ENCODE measurements around the gene PRDM12.

PRDM12 gene

GRCh38 chr9:130631331-130632080 lies 32.9 kb upstream of the PRDM12 start:
- H3K4me3 ChIP-seq (ENCODE audit: low read depth, low read length): no peak overlapping the region
- H3K36me3 ChIP-seq (replicated peaks): peaks cover 65% of the 10 kb centered on the region
- H3K27ac ChIP-seq: no peak overlapping the region
- no peak for TF ChIP-seq CTCF (IDR thresholded peaks at IDR 0.05; ENCODE audit: low read depth, low read length, missing control alignments)
- in situ Hi-C loops (cut with HindIII; ENCODE audit: low pct_ligation_motif_present, low sequenced_read_pairs): no loop called here
- DNase-seq: no peak
- H3K27me3 ChIP-seq (replicated peaks): no peaks in the 10 kb centered on the region

GRCh38 chr9:130632081-130632710 lies 32.2 kb upstream of the PRDM12 start:
- in situ Hi-C loops (cut with HindIII; ENCODE audit: low pct_ligation_motif_present, low sequenced_read_pairs): no loop called here
- no peak for TF ChIP-seq CTCF (IDR thresholded peaks at IDR 0.05; ENCODE audit: low read depth, low read length, missing control alignments)
- DNase-seq: no peak
- Histone ChIP-seq H3K36me3 (replicated peaks) (peaks cover 63% of the 10 kb centered on the region), H3K27ac (no peak overlapping the region), H3K27me3 (replicated peaks) (no peaks in the 10 kb centered on the region), H3K4me3 (ENCODE audit: low read depth, low read length) (no peak overlapping the region)

- Histone ChIP-seq H3K27ac (no peak overlapping the region), H3K27me3 (replicated peaks) (no peaks in the 10 kb centered on the region), H3K4me3 (ENCODE audit: low read depth, low read length) (no peak overlapping the region), H3K36me3 (replicated peaks) (peaks cover 59% of the 10 kb centered on the region)
- TF ChIP-seq CTCF (IDR thresholded peaks at IDR 0.05; ENCODE audit: low read depth, low read length, missing control alignments): no peak
- in situ Hi-C loops (cut with HindIII; ENCODE audit: low pct_ligation_motif_present, low sequenced_read_pairs): no loop called here
- DNase-seq: no peak
Observed at GRCh38 chr9:130632841-130633240, 31.6 kb upstream of the PRDM12 start.

- Histone ChIP-seq H3K36me3 (replicated peaks) (peaks cover 57% of the 10 kb centered on the region), H3K27ac (no peak overlapping the region), H3K4me3 (ENCODE audit: low read depth, low read length) (no peak overlapping the region), H3K27me3 (replicated peaks) (no peaks in the 10 kb centered on the region)
- no peak for DNase-seq
- TF ChIP-seq CTCF (IDR thresholded peaks at IDR 0.05; ENCODE audit: low read depth, low read length, missing control alignments): no peak
- in situ Hi-C loops (cut with HindIII; ENCODE audit: low pct_ligation_motif_present, low sequenced_read_pairs): no loop called here
Observed at GRCh38 chr9:130633336-130634190, 30.8 kb upstream of the PRDM12 start.

GRCh38 chr9:130634191-130634768 lies 30.1 kb upstream of the PRDM12 start:
- no peak for DNase-seq
- H3K36me3 ChIP-seq (replicated peaks): peaks cover 59% of the 10 kb centered on the region
- in situ Hi-C loops (cut with HindIII; ENCODE audit: low pct_ligation_motif_present, low sequenced_read_pairs): no loop called here
- TF ChIP-seq CTCF (IDR thresholded peaks at IDR 0.05; ENCODE audit: low read depth, low read length, missing control alignments): no peak
- no peaks in the 10 kb centered on the region for H3K27me3 ChIP-seq (replicated peaks)
- no peak overlapping the region for H3K27ac ChIP-seq
- H3K4me3 ChIP-seq (ENCODE audit: low read depth, low read length): no peak overlapping the region
